Loucy (cell line): ENCODE data around the gene ASB1.

ENCODE experiments used
- H2AFZ ChIP-seq: fragments of 200-600 bp; sonication (generic); 2 replicates; pipeline ENCODE4 v1.6.0; 2016; ENCODE audit warnings: antibody characterized with exemption, mild to moderate bottlenecking, low read length, moderate library complexity
- H3F3A ChIP-seq: fragments of 200-600 bp; 2 replicates; pipeline ENCODE4 v1.6.0; 2016; ENCODE audit warnings: antibody characterized with exemption, low read depth, mild to moderate bottlenecking
- H3K27me3 ChIP-seq: fragments of 200-600 bp; sonication (generic); 2 replicates; pipeline ENCODE4 v1.6.1; 2014; ENCODE audit warnings: low read length, mild to moderate bottlenecking; ENCODE audit not compliant: insufficient read depth, poor library complexity, severe bottlenecking
- H3K36me3 ChIP-seq: fragments of 200-600 bp; sonication (generic); 2 replicates; pipeline ENCODE4 v1.6.1; 2016; ENCODE audit warnings: low read length; ENCODE audit not compliant: insufficient read depth
- H3K4me1 ChIP-seq: fragments of 200-600 bp; sonication (generic); 2 replicates; pipeline ENCODE4 v1.5.1; 2014; ENCODE audit warnings: low read length, mild to moderate bottlenecking; ENCODE audit not compliant: insufficient read depth, poor library complexity, severe bottlenecking
- H3K4me2 ChIP-seq: fragments of 200-600 bp; sonication (generic); 2 replicates; pipeline ENCODE4 v1.6.0; 2014; ENCODE audit warnings: antibody characterized with exemption, low read length, low read depth, mild to moderate bottlenecking; ENCODE audit not compliant: poor library complexity, severe bottlenecking
- H3K4me3 ChIP-seq: fragments of 200-600 bp; sonication (generic); 2 replicates; pipeline ENCODE4 v1.5.1; 2014; ENCODE audit warnings: low read length, mild to moderate bottlenecking, mixed read lengths; ENCODE audit not compliant: poor library complexity, severe bottlenecking
- H3K79me2 ChIP-seq: fragments of 200-600 bp; sonication (generic); 2 replicates; pipeline ENCODE4 v1.6.1; 2014; ENCODE audit warnings: low read length; ENCODE audit not compliant: insufficient read depth
- H3K9ac ChIP-seq: fragments of 200-600 bp; sonication (generic); 2 replicates; pipeline ENCODE4 v1.6.0; 2014; ENCODE audit warnings: mild to moderate bottlenecking, low read depth, low read length, moderate library complexity; ENCODE audit not compliant: poor library complexity, severe bottlenecking
- H3K9me2 ChIP-seq: fragments of 200-600 bp; sonication (generic); replicated peaks from 2 replicates; pipeline ENCODE4 v1.6.1; 2016; ENCODE audit warnings: low read depth, low read length, mixed read lengths
- H3K9me3 ChIP-seq: fragments of 200-600 bp; sonication (generic); 2 replicates; pipeline ENCODE4 v1.6.1; 2014; ENCODE audit warnings: mild to moderate bottlenecking, antibody characterized with exemption, low read length, low read depth; ENCODE audit not compliant: insufficient read depth
- H4K20me1 ChIP-seq: fragments of 200-600 bp; sonication (generic); 2 replicates; pipeline ENCODE4 v1.6.0; 2014; ENCODE audit warnings: antibody characterized with exemption, low read length, mild to moderate bottlenecking; ENCODE audit not compliant: insufficient read depth, poor library complexity, severe bottlenecking
- EZH2phosphoT487 ChIP-seq: fragments of 200-600 bp; IDR thresholded peaks from 2 replicates; pipeline ENCODE4 v1.6.1; 2018; ENCODE audit warnings: antibody characterized with exemption, mild to moderate bottlenecking, moderate library complexity, borderline replicate concordance
- TF ChIP-seq, protein P1 (sequence below): fragments of 200-600 bp; sonication (generic); conservative IDR thresholded peaks from 2 replicates; pipeline ENCODE4 v1.5.1; 2014; ENCODE audit warnings: mild to moderate bottlenecking, antibody characterized with exemption, low read length

ASB1 gene

DNA sequence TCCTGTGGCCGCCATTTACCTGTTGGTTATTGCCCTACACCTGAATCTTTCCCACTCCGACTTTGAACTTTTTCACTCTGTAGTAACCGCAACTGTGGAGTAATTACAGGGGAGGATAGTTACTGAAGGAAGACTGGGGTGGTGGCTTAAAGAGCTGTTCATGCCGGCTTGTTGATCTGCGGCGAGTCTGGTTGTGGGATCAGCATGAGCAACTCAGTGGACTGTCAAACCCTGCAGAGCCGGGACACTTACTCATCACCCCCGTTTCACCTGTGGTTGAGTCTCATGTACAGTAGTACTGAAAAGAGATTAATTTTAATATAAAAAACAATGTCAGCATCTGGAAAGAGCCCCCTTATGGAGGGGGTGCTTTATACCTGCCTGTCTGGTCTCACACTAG, 2.1 kb downstream of the ASB1 start:
- TF ChIP-seq, protein P1, sequence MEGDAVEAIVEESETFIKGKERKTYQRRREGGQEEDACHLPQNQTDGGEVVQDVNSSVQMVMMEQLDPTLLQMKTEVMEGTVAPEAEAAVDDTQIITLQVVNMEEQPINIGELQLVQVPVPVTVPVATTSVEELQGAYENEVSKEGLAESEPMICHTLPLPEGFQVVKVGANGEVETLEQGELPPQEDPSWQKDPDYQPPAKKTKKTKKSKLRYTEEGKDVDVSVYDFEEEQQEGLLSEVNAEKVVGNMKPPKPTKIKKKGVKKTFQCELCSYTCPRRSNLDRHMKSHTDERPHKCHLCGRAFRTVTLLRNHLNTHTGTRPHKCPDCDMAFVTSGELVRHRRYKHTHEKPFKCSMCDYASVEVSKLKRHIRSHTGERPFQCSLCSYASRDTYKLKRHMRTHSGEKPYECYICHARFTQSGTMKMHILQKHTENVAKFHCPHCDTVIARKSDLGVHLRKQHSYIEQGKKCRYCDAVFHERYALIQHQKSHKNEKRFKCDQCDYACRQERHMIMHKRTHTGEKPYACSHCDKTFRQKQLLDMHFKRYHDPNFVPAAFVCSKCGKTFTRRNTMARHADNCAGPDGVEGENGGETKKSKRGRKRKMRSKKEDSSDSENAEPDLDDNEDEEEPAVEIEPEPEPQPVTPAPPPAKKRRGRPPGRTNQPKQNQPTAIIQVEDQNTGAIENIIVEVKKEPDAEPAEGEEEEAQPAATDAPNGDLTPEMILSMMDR, result no peak
- no peak for TF ChIP-seq EZH2phosphoT487
- no peaks in the 10 kb centered on the region for H3F3A ChIP-seq
- H3K4me3 ChIP-seq, result peak overlapping the region; percentile 92
- H3K36me3 ChIP-seq, result peaks cover 5% of the 10 kb centered on the region; the same call in 1 of the 2 replicates
- H3K79me2 ChIP-seq, result peaks cover 68% of the 10 kb centered on the region
- H3K9me3 ChIP-seq, result peaks cover 9% of the 10 kb centered on the region; the same call in 1 of the 2 replicates
- peak overlapping the region; percentile 87 for H3K4me2 ChIP-seq
- no peak overlapping the region for H2AFZ ChIP-seq
- H4K20me1 ChIP-seq, result peaks cover 5% of the 10 kb centered on the region
- H3K9me2 ChIP-seq, result no peaks in the 10 kb centered on the region
- H3K4me1 ChIP-seq, result peaks cover 36% of the 10 kb centered on the region
- H3K27me3 ChIP-seq, result peaks cover 4% of the 10 kb centered on the region
- H3K9ac ChIP-seq, result no peak overlapping the region

GRCh38 chr2:238430781-238431180, 4.1 kb downstream of the ASB1 start:
- H3F3A ChIP-seq, result no peaks in the 10 kb centered on the region
- H3K4me2 ChIP-seq, result no peak overlapping the region
- H3K36me3 ChIP-seq, result peaks cover 22% of the 10 kb centered on the region; the same call in 1 of the 2 replicates
- no peak overlapping the region for H3K9ac ChIP-seq
- H3K4me1 ChIP-seq, result peaks cover 26% of the 10 kb centered on the region
- H2AFZ ChIP-seq, result no peak overlapping the region
- no peak for TF ChIP-seq EZH2phosphoT487
- TF ChIP-seq, protein P1, result no peak
- H3K4me3 ChIP-seq, result no peak overlapping the region
- H3K9me2 ChIP-seq, result no peaks in the 10 kb centered on the region
- H3K27me3 ChIP-seq, result peaks cover 4% of the 10 kb centered on the region
- H3K79me2 ChIP-seq, result peaks cover 83% of the 10 kb centered on the region
- peaks cover 9% of the 10 kb centered on the region; the same call in 1 of the 2 replicates for H3K9me3 ChIP-seq
- H4K20me1 ChIP-seq, result peaks cover 5% of the 10 kb centered on the region

DNA sequence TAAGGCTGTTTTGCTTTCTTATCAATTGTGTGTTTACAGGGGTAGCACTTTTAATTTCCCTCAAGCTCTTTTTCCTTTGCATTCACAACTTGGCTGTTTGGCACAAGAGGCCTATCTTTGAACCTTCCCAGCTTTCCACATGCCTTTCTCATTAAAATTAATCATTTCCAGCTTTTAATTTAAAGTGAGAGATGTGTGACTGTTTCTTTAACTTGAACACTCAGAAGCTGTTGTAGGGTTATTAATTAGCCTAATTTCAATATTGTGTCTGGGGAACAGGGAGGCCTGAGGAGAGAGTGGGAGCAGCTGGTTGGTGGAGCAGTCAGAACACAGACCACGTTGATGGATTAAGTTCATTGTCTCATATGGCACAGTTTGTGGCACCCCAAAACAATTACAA, 4.7 kb downstream of the ASB1 start:
- Histone ChIP-seq H3K9ac (no peak overlapping the region), H3K79me2 (peaks cover 85% of the 10 kb centered on the region), H3K36me3 (peaks cover 25% of the 10 kb centered on the region; the same call in 1 of the 2 replicates), H2AFZ (no peak overlapping the region), H3K9me2 (no peaks in the 10 kb centered on the region), H3K4me3 (no peak overlapping the region), H3K4me2 (no peak overlapping the region), H3K4me1 (peaks cover 20% of the 10 kb centered on the region), H3F3A (no peaks in the 10 kb centered on the region), H3K27me3 (peaks cover 4% of the 10 kb centered on the region), H4K20me1 (peaks cover 5% of the 10 kb centered on the region), H3K9me3 (peaks cover 9% of the 10 kb centered on the region; the same call in 1 of the 2 replicates)
- TF ChIP-seq, protein P1, result no peak
- no peak for TF ChIP-seq EZH2phosphoT487
